ENCODE data around the gene MYO1F. TPM values are rescaled to one million over a fixed set of nuclear protein-coding genes. Genes with fewer than 3 reads are reported as not detected.

MYO1F gene
- total RNA-seq: 0.19 and 0.28 TPM in 2 replicates

GRCh38 chr19:8577247-8577646 lies at the start of gene MYO1F:
Gene MYO1F (minus strand): TSS chr19:8577442. CDS start chr19:8577309, 133 bp downstream.

DNA sequence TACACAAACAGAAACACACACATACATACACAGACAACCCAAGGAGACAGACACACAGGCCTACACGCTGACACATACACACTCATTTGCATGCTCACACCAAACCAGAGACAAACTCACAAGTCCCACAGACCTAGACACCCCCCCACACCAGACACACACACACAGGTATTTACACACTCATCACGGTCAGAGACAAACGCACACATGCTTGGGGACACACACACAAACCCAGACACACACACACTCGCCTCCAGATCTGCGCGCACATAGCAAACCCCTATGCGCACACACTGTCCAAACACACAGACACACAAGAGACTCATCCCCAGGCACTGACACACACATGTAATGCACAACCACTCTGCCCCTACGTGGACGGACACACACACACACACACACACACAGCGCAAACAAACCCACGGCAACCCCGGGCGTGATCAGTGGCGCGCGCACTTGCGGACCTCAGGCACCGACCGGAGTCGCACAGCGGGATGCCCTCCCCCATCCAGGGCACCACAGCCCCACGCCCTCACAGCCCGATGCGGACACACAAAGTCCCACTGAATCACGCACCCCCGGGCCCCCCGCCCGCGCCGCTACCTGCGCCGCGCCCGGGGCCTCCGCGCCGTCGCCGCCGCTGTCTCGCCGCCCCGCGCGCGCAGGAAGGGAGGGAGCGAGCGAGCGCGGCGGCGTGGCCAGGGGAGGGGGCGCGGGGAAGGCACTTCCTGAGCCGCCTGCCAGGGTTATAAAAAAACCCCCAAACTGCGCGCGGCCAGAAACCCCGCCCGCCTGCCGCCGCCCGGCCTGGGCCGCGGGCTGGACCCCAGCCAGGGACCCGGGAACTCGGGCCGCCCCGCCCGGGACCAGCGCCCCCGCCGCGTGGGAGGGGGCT lies 33.0 kb upstream of the MYO1F start, which contains the start of gene ADAMTS10:
TSS of gene ADAMTS10 (minus strand) at position 675 of the 895 bp plus-strand sequence. CDS start 5,005 bp downstream, outside the sequence.

DNA sequence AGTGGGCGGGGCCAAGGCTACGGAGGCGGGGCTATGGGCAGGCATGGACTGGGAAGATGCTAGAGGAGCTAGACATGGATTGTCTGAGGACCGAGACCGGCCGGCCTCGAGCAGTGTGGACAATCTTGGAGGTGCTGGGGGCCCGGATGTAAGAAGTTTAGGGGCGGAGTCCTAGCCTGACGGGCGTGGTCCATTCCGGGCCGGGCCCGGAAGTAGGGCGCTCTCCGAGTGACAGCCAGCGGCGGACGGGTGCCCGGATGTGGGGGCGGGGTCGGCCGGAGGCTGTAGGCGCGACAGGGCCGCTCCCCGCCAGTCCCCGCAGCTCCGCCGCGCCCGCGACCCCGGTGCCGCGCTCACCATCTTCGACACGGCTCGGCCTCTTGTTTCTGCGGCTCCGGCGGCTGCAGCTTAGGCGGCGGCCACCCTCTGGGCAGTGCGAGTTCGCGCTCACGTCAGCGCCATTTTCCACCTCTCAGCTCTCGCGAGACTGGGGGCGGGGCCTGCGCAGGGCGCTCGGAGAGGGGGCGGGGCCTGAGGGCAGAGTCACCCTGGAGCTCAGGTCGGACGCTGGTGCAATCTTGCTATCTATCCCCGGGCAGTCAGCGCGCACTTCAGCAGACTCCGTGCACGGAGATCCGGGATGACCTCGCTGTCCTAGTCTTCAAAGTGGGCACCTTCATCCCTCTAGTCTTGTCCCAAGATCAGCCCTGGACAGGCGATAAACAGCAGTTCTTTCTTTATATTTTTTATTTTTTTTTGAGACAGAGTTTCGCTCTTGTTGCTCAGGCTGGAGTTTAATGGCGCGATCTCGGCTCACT lies 63.3 kb downstream of the MYO1F start, which contains the start of gene ZNF414:
TSS of gene ZNF414 (minus strand) at position 481 of the 818 bp plus-strand sequence. CDS start at position 360, 121 bp downstream.

Other genes starting within 250 kb of the MYO1F start
- 0.56 and 0.58 TPM in 2 replicates for gene KANK3, start 234.2 kb downstream of the MYO1F start, total RNA-seq
- gene ANGPTL4, start 213.3 kb downstream of the MYO1F start, total RNA-seq: 26.1 and 132 TPM in 2 replicates
- gene RAB11B, start 187.1 kb downstream of the MYO1F start, total RNA-seq: 29.5 and 34.7 TPM in 2 replicates
- gene MARCHF2, start 164.1 kb downstream of the MYO1F start, total RNA-seq: 64.0 and 167 TPM in 2 replicates
- gene HNRNPM, start 132.5 kb downstream of the MYO1F start, total RNA-seq: 26.5 and 117 TPM in 2 replicates
- not detected in 2 replicates for gene PRAM1, start 74.8 kb downstream of the MYO1F start, total RNA-seq
- gene ZNF414, start 63.3 kb downstream of the MYO1F start, total RNA-seq: 2.5 and 4.8 TPM in 2 replicates
- 3.5 and 15.8 TPM in 2 replicates for gene ADAMTS10, start 33.3 kb upstream of the MYO1F start, total RNA-seq
- gene NFILZ, start 53.2 kb upstream of the MYO1F start, total RNA-seq: not detected in 2 replicates
- not detected in 2 replicates for gene ACTL9, start 121.4 kb upstream of the MYO1F start, total RNA-seq
- gene OR2Z1, start 144.2 kb upstream of the MYO1F start, total RNA-seq: not detected in 2 replicates